Esophagus muscularis mucosa (tissue), 4 donors: ENCODE results near the gene PMVK. TPM values are rescaled to one million over a fixed set of nuclear protein-coding genes. Genes with fewer than 3 reads are reported as not detected.

Experiments
- DNase-seq: peaks from one replicate; pipeline ENCODE4 v3.0.0-alpha.2; 2017; ENCODE audit errors: extremely low spot score
- H3K27ac ChIP-seq, 4 donors: fragments of 200-600 bp; sonication (generic); replicated peaks in 1 of 4; 1 replicate in 3 of 4; 2 replicates in 1 of 4; pipeline ENCODE4 v1.5.1; 2016 to 2019; ENCODE audit warnings: mild to moderate bottlenecking in 1 of 4
- H3K27me3 ChIP-seq, 4 donors: fragments of 200-600 bp; sonication (generic); one replicate each; pipeline versions ENCODE4 v1.5.1 to v1.6.0; 2016 to 2019
- H3K36me3 ChIP-seq, 4 donors: fragments of 200-600 bp; sonication (generic); one replicate each; pipeline ENCODE4 v1.5.1; 2016 to 2019
- H3K4me1 ChIP-seq, 4 donors: fragments of 200-600 bp; sonication (generic); one replicate each; pipeline ENCODE4 v1.5.1; 2016 to 2019
- H3K4me3 ChIP-seq, 4 donors: fragments of 200-600 bp; sonication (generic); 1 replicate in 2 of 4; 2 replicates in 2 of 4; pipeline ENCODE4 v1.5.1; 2016 to 2019; ENCODE audit warnings: mild to moderate bottlenecking in 4 of 4, moderate library complexity in 1 of 4
- H3K9me3 ChIP-seq, 4 donors: fragments of 200-600 bp; sonication (generic); 1 replicate in 3 of 4; 2 replicates in 1 of 4; pipeline ENCODE4 v1.5.1; 2016 to 2019
- CTCF ChIP-seq, 3 experiments: fragments of 200-600 bp in 2 of 3; fragments of 450-650 bp in 1 of 3; sonication (generic) in 2 of 3; IDR thresholded peaks; one replicate each; pipeline ENCODE4 v1.5.1; 2017 to 2019; ENCODE audit warnings: antibody characterized with exemption in 3 of 3, mild to moderate bottlenecking in 2 of 3, moderate library complexity in 1 of 3
- EP300 ChIP-seq: sonication (generic); formaldehyde crosslinking; IDR thresholded peaks from one replicate; pipeline ENCODE4 v1.6.1; 2017; ENCODE audit warnings: antibody characterized with exemption
- POLR2A ChIP-seq: fragments of 450-650 bp; IDR thresholded peaks from one replicate; pipeline ENCODE4 v1.6.1; 2017; ENCODE audit warnings: antibody characterized with exemption, moderate library complexity, mild to moderate bottlenecking, low read depth
- POLR2AphosphoS5 ChIP-seq, 2 donors: sonication (generic); formaldehyde crosslinking; IDR thresholded peaks; one replicate each; pipeline ENCODE4 v1.6.1; 2017; ENCODE audit warnings: antibody characterized with exemption in 2 of 2
- WGBS: methylation state at CpG from one replicate; pipeline ENCODE4 v1.1.5; 2018; 5-methylcytosine and 5-hydroxymethylcytosine counted together
- intact Hi-C: fragments of 100-400 bp; cut with DNase I; formaldehyde crosslinking; loops from one replicate; pipeline ENCODE4 v1.15.1; 2023
- total RNA-seq, 4 donors: library from RNA; depleted of rRNA; stranded (reverse); fragments of >200 nt; gene quantifications; one replicate each; pipeline versions ENCODE4 v1.1.0 to v1.2.1, GENCODE V29; 2016

The PMVK gene
- total RNA-seq, 4 donors from 2014 or later = 15.9 to 26.2 (median 20.0) TPM

GRCh38 chr1:154952664-154953063, 16.1 kb upstream of the PMVK start:
- H3K4me3 ChIP-seq = no peak overlapping the region
- no peak for TF ChIP-seq CTCF (IDR thresholded peaks at IDR 0.05)
- TF ChIP-seq POLR2AphosphoS5 (IDR thresholded peaks at IDR 0.05) = no peak
- TF ChIP-seq EP300 = no peak
- TF ChIP-seq POLR2A = no peak
- H3K9me3 ChIP-seq = no peaks in the 10 kb centered on the region
- DNase-seq = no peak
- intact Hi-C loops = no loop called here
- H3K27me3 ChIP-seq = no peaks in the 10 kb centered on the region
- H3K36me3 ChIP-seq = peaks cover 16 to 37% (median 26%) of the 10 kb centered on the region in 4 donors
- WGBS = 79% methylated on average over 6 of the region's 6 CpGs
- peaks cover 46 to 70% (median 60%) of the 10 kb centered on the region in 4 donors for H3K4me1 ChIP-seq
- H3K27ac ChIP-seq = peak overlapping the region in 3 of 4 donors; percentile 32 to 44 (median 37)

GRCh38 chr1:154951901-154952657, 15.6 kb upstream of the PMVK start:
- DNase-seq = no peak
- WGBS = 67% methylated on average over 15 of the region's 15 CpGs
- Histone ChIP-seq H3K4me1 (peaks cover 42 to 64% (median 55%) of the 10 kb centered on the region in 4 donors), H3K4me3 (no peak overlapping the region), H3K9me3 (no peaks in the 10 kb centered on the region), H3K27ac (peak overlapping the region in 3 of 4 donors; percentile 32 to 44 (median 37)), H3K36me3 (peaks cover 21 to 43% (median 29%) of the 10 kb centered on the region in 4 donors), H3K27me3 (no peaks in the 10 kb centered on the region)
- no peak for TF ChIP-seq POLR2AphosphoS5 (IDR thresholded peaks at IDR 0.05)
- no peak for TF ChIP-seq CTCF (IDR thresholded peaks at IDR 0.05)
- no peak for TF ChIP-seq EP300
- no peak for TF ChIP-seq POLR2A
- intact Hi-C loops = no loop called here

GRCh38 chr1:154948079-154948478, 11.6 kb upstream of the PMVK start:
- no peak for TF ChIP-seq POLR2A
- no peak for TF ChIP-seq POLR2AphosphoS5 (IDR thresholded peaks at IDR 0.05)
- no peak for TF ChIP-seq EP300
- TF ChIP-seq CTCF (IDR thresholded peaks at IDR 0.05) = no peak
- WGBS = 92% methylated on average over 10 of the region's 11 CpGs
- H3K36me3 ChIP-seq = peaks cover 21 to 68% (median 46%) of the 10 kb centered on the region in 4 donors
- no peaks in the 10 kb centered on the region for H3K9me3 ChIP-seq
- peaks cover 20 to 49% (median 41%) of the 10 kb centered on the region in 4 donors for H3K4me1 ChIP-seq
- intact Hi-C loops = no loop called here
- H3K4me3 ChIP-seq = no peak overlapping the region
- no peak overlapping the region for H3K27ac ChIP-seq
- no peak for DNase-seq
- H3K27me3 ChIP-seq = no peaks in the 10 kb centered on the region

GRCh38 chr1:154945962-154946850, 9.7 kb upstream of the PMVK start:
- peaks cover 21 to 61% (median 40%) of the 10 kb centered on the region in 4 donors for H3K36me3 ChIP-seq

More at GRCh38 chr1:154945962-154946850, 9.7 kb upstream of the PMVK start:
- H3K27ac ChIP-seq = peak overlapping the region in 1 of 4 donors; percentile 8
- no peak overlapping the region for H3K4me3 ChIP-seq
- H3K4me1 ChIP-seq = peaks cover 29 to 48% (median 39%) of the 10 kb centered on the region in 4 donors
- intact Hi-C loops = no loop called here
- DNase-seq = no peak
- no peaks in the 10 kb centered on the region for H3K27me3 ChIP-seq
- 85% methylated on average over 9 of the region's 17 CpGs for WGBS
- no peaks in the 10 kb centered on the region for H3K9me3 ChIP-seq
- no peak for TF ChIP-seq POLR2AphosphoS5 (IDR thresholded peaks at IDR 0.05)
- TF ChIP-seq EP300 = no peak
- no peak for TF ChIP-seq POLR2A
- no peak for TF ChIP-seq CTCF (IDR thresholded peaks at IDR 0.05)
